CD14-positive monocyte (primary cell): ENCODE data around the gene SNCAIP. TPM values are rescaled to one million over a fixed set of nuclear protein-coding genes. Genes with fewer than 3 reads are reported as not detected.

Experiments
- DNase-seq, 3 donors: peaks; one replicate each; pipeline ENCODE4 v3.0.0-alpha.2; 2011 to 2022
- H2AFZ ChIP-seq: 2 replicates; pipeline ENCODE4 v1.6.0; 2012; ENCODE audit warnings: mild to moderate bottlenecking, low read depth, low read length, inconsistent platforms; ENCODE audit not compliant: insufficient read depth, poor library complexity, severe bottlenecking
- H3K27ac ChIP-seq, 2 donors: 1 replicate in 1 of 2; 2 replicates in 1 of 2; pipeline ENCODE4 v1.5.1; 2012 to 2013; ENCODE audit warnings: low read length in 2 of 2, control low read depth in 1 of 2, inconsistent platforms in 1 of 2, low read depth in 1 of 2, mild to moderate bottlenecking in 1 of 2
- H3K27me3 ChIP-seq, 2 donors: one replicate each; pipeline versions ENCODE4 v1.6.0 to v1.6.1; 2011 to 2013; ENCODE audit warnings: low read length in 2 of 2; ENCODE audit not compliant: control insufficient read depth in 2 of 2, insufficient read depth in 2 of 2
- H3K36me3 ChIP-seq, 2 donors: replicated peaks in 1 of 2; 1 replicate in 1 of 2; 2 replicates in 1 of 2; pipeline versions ENCODE4 v1.5.1 to v1.6.1; 2012 to 2013; ENCODE audit warnings: low read length in 2 of 2, control low read depth in 1 of 2, inconsistent platforms in 1 of 2, mild to moderate bottlenecking in 1 of 2; ENCODE audit not compliant: insufficient read depth in 2 of 2, control insufficient read depth in 1 of 2
- H3K4me1 ChIP-seq, 2 donors: 1 replicate in 1 of 2; 2 replicates in 1 of 2; pipeline versions ENCODE4 v1.5.1 to v1.6.1; 2012 to 2013; ENCODE audit warnings: low read length in 2 of 2, control low read depth in 1 of 2, inconsistent platforms in 1 of 2, mild to moderate bottlenecking in 1 of 2, moderate library complexity in 1 of 2; ENCODE audit not compliant: insufficient read depth in 2 of 2, control insufficient read depth in 1 of 2
- H3K4me2 ChIP-seq: replicated peaks from 2 replicates; pipeline ENCODE3; 2012; ENCODE audit warnings: low read length, moderate library complexity, mild to moderate bottlenecking; ENCODE audit not compliant: poor library complexity, severe bottlenecking; ENCODE audit errors: extremely low read depth
- H3K4me3 ChIP-seq, 3 experiments: fragments of 200-600 bp in 1 of 3; sonication (generic) in 1 of 3; replicated peaks in 1 of 3; 1 replicate in 2 of 3; 2 replicates in 1 of 3; pipeline ENCODE4 v1.5.1; 2011 to 2013; ENCODE audit warnings: low read length in 3 of 3, mild to moderate bottlenecking in 3 of 3, control low read depth in 2 of 3, low read depth in 2 of 3, inconsistent platforms in 1 of 3, moderate library complexity in 1 of 3
- H3K79me2 ChIP-seq: 2 replicates; pipeline ENCODE4 v1.6.0; 2012; ENCODE audit warnings: mild to moderate bottlenecking, control low read depth, inconsistent platforms, low read length, moderate library complexity; ENCODE audit not compliant: insufficient read depth
- H3K9ac ChIP-seq: 2 replicates; pipeline ENCODE4 v1.6.0; 2017; ENCODE audit warnings: low read length, mild to moderate bottlenecking; ENCODE audit not compliant: insufficient read depth, poor library complexity, severe bottlenecking
- H3K9me3 ChIP-seq, 2 donors: replicated peaks in 1 of 2; 1 replicate in 1 of 2; 2 replicates in 1 of 2; pipeline versions ENCODE4 v1.5.1 to v1.6.1; 2012 to 2013; ENCODE audit warnings: low read length in 2 of 2, control low read depth in 1 of 2; ENCODE audit not compliant: control insufficient read depth in 1 of 2, insufficient read depth in 1 of 2
- H4K20me1 ChIP-seq: 2 replicates; pipeline ENCODE4 v1.6.0; 2012; ENCODE audit warnings: mild to moderate bottlenecking, low read length, control low read depth, moderate library complexity; ENCODE audit not compliant: insufficient read depth
- H3K27ac Mint-ChIP-seq, 7 donors: one replicate each; pipeline ENCODE4 v1.8.0; 2020; ENCODE audit warnings: mild to moderate bottlenecking in 7 of 7, mixed read lengths in 7 of 7, moderate library complexity in 6 of 7, inconsistent platforms in 2 of 7
- H3K27me3 Mint-ChIP-seq, 3 donors: one replicate each; pipeline ENCODE4 v1.8.0; 2021 to 2022; ENCODE audit warnings: low read depth in 3 of 3, mild to moderate bottlenecking in 3 of 3, mixed read lengths in 3 of 3, moderate library complexity in 3 of 3, inconsistent platforms in 1 of 3
- H3K36me3 Mint-ChIP-seq, 2 donors: one replicate each; pipeline ENCODE4 v1.8.0; 2020; ENCODE audit warnings: mixed read lengths in 2 of 2, inconsistent platforms in 1 of 2, mild to moderate bottlenecking in 1 of 2
- H3K4me1 Mint-ChIP-seq: one replicate; pipeline ENCODE4 v1.8.0; 2020; ENCODE audit warnings: mild to moderate bottlenecking, mixed read lengths
- H3K4me3 Mint-ChIP-seq, 2 donors: one replicate each; pipeline ENCODE4 v1.8.0; 2020; ENCODE audit warnings: mild to moderate bottlenecking in 2 of 2, mixed read lengths in 2 of 2, moderate library complexity in 1 of 2
- H3K9me3 Mint-ChIP-seq, 7 donors: one replicate each; pipeline ENCODE4 v1.8.0; 2020 to 2022; ENCODE audit warnings: mixed read lengths in 7 of 7, mild to moderate bottlenecking in 6 of 7, moderate library complexity in 6 of 7, inconsistent platforms in 2 of 7
- WGBS: methylation state at CpG from one replicate; pipeline ENCODE4 v1.1.5; 2013; ENCODE audit warnings: missing lambda C conversion rate; ENCODE audit not compliant: insufficient coverage; 5-methylcytosine and 5-hydroxymethylcytosine counted together
- intact Hi-C, 2 donors: fragments of 100-400 bp; cut with micrococcal nuclease; formaldehyde crosslinking; loops; one replicate each; pipeline versions ENCODE4 v1.15.0 to v1.15.1; 2023
- polyA plus RNA-seq, 3 donors: library from polyadenylated mRNA; depleted of rRNA in 1 of 3; unstranded in 2 of 3; stranded (reverse) in 1 of 3; fragments of 300-500 nt in 2 of 3; fragments of >200 nt in 1 of 3; fragmentation: Illumina TruSeq in 2 of 3; gene quantifications; 1 replicate in 2 of 3; 2 replicates in 1 of 3; pipeline ENCODE4 v1.2.3, GENCODE V29; 2012 to 2021
- TF ChIP-seq, protein P1 (sequence below): fragments of 200-600 bp; IDR thresholded peaks from one replicate; pipeline ENCODE4 v1.8.0; 2022; ENCODE audit warnings: antibody characterized with exemption, mild to moderate bottlenecking

Gene SNCAIP
- polyA plus RNA-seq, 3 donors, result not detected

DNA sequence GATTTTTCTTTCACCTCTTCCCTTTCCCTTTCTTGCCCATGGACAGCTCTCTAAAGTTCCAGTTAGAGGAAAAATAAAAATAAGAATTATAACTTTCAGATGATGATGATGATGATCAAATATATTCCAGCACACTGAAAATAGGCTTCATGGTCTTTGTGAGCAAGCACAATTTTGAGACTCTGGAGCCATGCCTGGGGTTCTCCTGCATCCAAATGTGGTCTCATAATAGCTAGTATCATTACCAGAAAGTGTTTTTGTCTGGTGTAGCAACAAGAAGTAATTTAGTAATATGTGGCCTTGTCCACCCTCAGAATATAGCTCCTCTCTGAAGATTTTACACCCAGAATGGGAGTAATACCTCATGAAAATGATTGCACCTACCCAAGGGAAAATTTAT, 150.4 kb downstream of the SNCAIP start:
- Histone ChIP-seq H3K4me2 (no peak overlapping the region), H3K9me3 (no peaks in the 10 kb centered on the region), H3K4me1 (no peaks in the 10 kb centered on the region), H3K27ac (no peak overlapping the region), H2AFZ (no peak overlapping the region), H3K79me2 (no peaks in the 10 kb centered on the region), H4K20me1 (no peaks in the 10 kb centered on the region), H3K4me3 (no peak overlapping the region), H3K36me3 (no peaks in the 10 kb centered on the region), H3K9ac (no peak overlapping the region), H3K27me3 (no peaks in the 10 kb centered on the region)
- DNase-seq, result no peak
- Mint-ChIP-seq H3K27me3 (peaks cover 0 to 5% (median 4%) of the 10 kb centered on the region in 3 donors), H3K27ac (no peak overlapping the region), H3K9me3 (peaks cover 0 to 3% (median 0%) of the 10 kb centered on the region in 7 donors), H3K4me3 (no peak overlapping the region), H3K4me1 (no peaks in the 10 kb centered on the region), H3K36me3 (no peaks in the 10 kb centered on the region)
- TF ChIP-seq, protein P1, sequence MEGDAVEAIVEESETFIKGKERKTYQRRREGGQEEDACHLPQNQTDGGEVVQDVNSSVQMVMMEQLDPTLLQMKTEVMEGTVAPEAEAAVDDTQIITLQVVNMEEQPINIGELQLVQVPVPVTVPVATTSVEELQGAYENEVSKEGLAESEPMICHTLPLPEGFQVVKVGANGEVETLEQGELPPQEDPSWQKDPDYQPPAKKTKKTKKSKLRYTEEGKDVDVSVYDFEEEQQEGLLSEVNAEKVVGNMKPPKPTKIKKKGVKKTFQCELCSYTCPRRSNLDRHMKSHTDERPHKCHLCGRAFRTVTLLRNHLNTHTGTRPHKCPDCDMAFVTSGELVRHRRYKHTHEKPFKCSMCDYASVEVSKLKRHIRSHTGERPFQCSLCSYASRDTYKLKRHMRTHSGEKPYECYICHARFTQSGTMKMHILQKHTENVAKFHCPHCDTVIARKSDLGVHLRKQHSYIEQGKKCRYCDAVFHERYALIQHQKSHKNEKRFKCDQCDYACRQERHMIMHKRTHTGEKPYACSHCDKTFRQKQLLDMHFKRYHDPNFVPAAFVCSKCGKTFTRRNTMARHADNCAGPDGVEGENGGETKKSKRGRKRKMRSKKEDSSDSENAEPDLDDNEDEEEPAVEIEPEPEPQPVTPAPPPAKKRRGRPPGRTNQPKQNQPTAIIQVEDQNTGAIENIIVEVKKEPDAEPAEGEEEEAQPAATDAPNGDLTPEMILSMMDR, result no peak
- intact Hi-C loops, result no loop called here

DNA sequence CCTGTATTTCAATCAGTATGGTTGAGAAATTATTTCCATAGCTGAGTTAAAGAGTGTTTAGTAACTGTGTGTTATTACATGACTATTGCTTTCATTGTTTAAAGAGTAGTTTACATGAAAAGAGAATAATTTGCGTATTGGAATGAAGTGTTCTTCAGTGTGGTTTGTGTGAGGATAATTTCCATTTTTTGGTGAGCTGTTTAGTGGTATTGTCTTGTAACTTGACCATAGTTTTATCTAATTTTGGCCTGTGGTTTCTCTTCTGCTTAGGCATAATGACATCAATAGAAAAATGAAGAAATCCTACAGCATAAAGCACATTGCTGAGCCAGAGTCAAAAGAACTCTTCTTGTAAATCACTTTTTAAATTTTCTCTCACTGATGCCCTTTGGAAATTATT, 151.2 kb downstream of the SNCAIP start:
- no peak overlapping the region for H3K4me2 ChIP-seq
- Mint-ChIP-seq H3K9me3 (peaks cover 0 to 3% (median 0%) of the 10 kb centered on the region in 7 donors), H3K4me3 (no peak overlapping the region), H3K27ac (no peak overlapping the region), H3K27me3 (peaks cover 0 to 4% (median 4%) of the 10 kb centered on the region in 3 donors), H3K4me1 (no peaks in the 10 kb centered on the region), H3K36me3 (no peaks in the 10 kb centered on the region)
- H3K27me3 ChIP-seq, result no peaks in the 10 kb centered on the region
- H3K79me2 ChIP-seq, result no peaks in the 10 kb centered on the region
- H3K9me3 ChIP-seq, result no peaks in the 10 kb centered on the region
- TF ChIP-seq, protein P1, result no peak
- intact Hi-C loops, result no loop called here
- H3K9ac ChIP-seq, result no peak overlapping the region
- no peaks in the 10 kb centered on the region for H3K4me1 ChIP-seq
- 38% methylated on average over 1 of the region's 1 CpG for WGBS
- no peak overlapping the region for H3K4me3 ChIP-seq
- H4K20me1 ChIP-seq, result no peaks in the 10 kb centered on the region
- no peak for DNase-seq
- no peaks in the 10 kb centered on the region for H3K36me3 ChIP-seq
- no peak overlapping the region for H2AFZ ChIP-seq
- no peak overlapping the region for H3K27ac ChIP-seq
